Stimulated activated CD4-positive, alpha-beta T cell treated with anti-CD3 and anti-CD28 coated beads, Interleukin-4, amount 100 ng/mL, for 1 hour (primary cell): ENCODE measurements around the gene TRIM15.
"Not testable (repeated sequence)": the region's sequence is repeated elsewhere in the genome, so short reads cannot be mapped to it uniquely, and the experiment has no call there.

ENCODE experiments used
- DNase-seq: peaks from one replicate; pipeline ENCODE4 v3.0.0-alpha.2; 2020

The TRIM15 gene

DNA sequence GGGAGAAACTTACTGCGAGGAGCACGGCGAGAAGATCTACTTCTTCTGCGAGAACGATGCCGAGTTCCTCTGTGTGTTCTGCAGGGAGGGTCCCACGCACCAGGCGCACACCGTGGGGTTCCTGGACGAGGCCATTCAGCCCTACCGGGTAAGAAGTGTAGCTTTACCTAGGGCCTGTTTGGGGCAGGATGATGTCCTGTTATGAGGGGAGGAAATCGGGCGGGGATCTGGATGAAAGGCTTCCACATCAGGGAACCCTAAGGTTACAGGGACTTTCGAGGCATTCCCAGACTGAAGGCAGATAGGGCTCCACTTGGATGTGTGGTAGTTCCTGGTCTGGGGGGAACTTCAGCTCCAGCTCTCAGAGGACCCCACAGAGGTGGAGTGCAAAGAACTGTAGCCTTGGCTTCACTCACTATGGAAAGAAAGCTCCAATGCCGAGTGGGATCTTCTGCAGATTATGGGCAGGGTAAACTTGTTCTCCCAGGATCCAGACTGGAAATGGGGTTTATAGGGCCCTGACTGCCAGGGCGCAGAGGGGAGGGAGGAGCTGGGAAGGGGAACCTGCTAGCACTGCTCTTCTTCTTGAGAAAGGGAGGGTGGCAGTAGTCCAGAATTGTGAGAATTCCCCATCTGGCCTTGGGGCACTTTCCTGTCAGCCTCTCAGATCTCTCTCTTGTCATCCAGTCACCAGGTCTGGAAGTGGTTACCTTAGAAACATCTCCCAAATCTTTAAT is 740 bp downstream of the TRIM15 start:
- DNase-seq: no peak

DNA sequence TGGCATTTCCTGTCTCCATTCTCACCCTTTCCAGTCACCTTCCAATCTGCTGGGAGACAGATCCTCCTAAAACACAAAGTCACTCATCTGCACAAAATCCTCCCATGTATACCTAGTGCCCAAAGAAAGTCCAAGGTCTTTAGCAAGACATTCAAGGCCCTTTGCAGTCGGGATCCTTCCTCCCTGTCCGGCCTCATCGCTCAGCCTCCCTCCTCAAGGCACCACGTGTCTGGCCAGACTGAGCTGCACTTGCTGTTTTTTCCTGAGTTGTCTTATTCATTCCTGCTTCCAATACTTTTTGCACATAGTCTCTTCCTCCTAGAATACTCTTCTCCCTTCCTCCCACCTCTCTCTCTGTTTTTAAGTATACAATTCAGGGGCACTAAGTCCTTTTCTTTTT is 1.4 kb downstream of the TRIM15 start:
- DNase-seq: no peak

DNA sequence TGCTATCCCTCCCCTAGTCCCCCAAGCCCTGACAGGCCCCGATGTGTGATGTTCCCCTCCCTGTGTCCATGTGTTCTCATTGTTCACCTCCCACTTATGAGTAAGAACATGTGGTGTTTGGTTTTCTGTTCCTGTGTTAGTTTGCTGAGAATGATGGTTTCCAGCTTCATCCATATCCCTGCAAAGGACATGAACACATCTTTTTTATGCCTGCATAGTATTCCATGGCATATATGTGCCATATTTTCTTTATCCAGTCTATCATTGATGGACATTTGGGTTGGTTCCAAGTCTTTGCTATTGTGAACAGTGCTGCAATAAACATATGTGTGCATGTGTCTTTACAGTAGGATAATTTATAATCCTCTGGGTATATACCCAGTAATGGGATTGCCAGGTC is 1.9 kb downstream of the TRIM15 start:
- not testable (repeated sequence) for DNase-seq

DNA sequence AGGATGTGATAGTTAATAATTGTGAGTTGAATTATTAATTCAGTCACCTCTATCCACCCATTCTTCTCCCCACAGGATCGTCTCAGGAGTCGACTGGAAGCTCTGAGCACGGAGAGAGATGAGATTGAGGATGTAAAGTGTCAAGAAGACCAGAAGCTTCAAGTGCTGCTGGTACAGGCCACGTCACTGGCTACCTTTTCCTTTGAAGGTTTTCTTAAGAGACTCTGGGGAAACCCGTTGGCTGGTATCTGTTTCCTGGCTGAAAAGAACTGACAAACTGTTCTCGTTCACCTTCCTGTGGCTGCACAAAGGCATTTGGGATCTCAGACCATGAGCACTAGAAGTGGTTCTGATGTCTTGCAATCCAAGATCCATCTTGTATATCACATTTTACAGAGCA is 3.8 kb downstream of the TRIM15 start:
- no peak for DNase-seq

DNA sequence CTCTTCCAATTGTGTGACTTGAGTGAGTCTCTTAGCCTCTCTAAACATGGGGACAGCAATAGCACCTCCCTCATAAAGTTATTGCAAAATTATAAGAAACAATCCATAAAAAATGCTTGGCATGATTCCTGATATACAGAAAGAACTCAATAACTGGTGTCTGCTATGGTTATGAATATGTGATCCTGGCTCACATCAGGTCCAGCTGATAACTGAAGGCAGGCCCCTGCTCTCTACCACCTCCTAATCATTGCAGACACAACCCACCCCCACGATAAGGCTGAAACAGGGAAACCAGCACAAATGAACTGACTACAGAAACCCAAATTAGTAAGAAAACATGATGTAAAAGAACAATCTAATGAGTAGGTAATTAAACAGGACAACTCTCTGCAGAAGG is 5.4 kb downstream of the TRIM15 start:
- no peak for DNase-seq

DNA sequence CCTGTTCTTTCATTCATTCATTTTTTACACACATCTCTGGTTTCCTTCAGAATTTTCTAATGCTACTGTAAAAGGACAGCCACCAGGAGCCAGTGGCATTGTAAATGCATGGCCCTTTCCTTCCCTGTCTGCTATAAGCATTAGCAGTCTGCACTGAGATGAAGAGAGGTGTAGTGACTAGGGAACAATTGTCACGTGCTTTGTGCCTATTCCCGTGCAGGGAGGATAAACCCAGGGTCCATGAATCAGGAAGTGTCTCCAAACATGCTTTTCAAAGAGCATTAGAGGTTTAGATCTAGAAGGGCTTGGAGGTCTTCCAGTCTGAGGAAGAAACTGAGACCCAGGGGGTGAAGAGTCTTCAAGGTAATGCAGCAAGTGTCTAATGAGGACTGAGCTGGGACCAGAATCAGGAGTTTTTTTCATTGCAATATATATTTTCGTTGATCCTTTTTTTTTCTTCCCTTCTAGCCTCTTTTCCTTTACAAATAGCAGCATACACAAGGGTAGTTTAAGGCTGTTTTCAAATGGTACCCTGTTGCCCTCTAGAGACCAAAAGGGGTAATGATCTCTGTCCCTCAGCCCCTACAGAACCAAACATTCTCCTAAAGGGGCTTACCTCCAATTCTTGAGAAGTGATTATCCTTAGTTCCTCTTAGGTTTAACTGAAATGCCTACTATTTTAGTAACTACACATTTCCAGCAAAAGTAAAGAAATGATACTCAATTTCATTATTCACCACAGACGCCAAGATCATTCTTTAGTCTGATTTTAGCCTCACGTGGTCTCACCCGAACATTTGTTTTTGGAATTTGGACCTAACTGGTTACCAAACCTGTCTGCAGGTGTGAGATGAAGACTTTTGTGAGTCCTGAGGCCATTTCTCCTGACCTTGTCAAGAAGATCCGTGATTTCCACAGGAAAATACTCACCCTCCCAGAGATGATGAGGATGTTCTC is 6.6 kb downstream of the TRIM15 start:
- DNase-seq: no peak

DNA sequence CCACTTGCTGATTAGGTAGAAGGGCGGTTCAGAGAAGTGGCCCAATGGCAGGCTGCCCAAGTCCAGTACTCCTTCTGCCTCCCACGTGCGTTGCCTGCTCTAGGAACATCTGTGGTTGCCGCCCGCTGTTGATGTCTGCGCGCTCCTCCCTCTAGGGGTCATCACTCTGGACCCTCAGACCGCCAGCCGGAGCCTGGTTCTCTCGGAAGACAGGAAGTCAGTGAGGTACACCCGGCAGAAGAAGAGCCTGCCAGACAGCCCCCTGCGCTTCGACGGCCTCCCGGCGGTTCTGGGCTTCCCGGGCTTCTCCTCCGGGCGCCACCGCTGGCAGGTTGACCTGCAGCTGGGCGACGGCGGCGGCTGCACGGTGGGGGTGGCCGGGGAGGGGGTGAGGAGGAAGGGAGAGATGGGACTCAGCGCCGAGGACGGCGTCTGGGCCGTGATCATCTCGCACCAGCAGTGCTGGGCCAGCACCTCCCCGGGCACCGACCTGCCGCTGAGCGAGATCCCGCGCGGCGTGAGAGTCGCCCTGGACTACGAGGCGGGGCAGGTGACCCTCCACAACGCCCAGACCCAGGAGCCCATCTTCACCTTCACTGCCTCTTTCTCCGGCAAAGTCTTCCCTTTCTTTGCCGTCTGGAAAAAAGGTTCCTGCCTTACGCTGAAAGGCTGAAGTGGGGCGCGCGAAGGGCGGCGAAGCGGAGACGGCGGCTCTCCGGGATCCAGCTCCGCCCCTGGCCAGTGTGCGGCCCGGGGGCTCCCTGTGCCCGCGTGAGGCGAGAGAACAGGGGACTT is 8.5 kb downstream of the TRIM15 start:
- no peak for DNase-seq

DNA sequence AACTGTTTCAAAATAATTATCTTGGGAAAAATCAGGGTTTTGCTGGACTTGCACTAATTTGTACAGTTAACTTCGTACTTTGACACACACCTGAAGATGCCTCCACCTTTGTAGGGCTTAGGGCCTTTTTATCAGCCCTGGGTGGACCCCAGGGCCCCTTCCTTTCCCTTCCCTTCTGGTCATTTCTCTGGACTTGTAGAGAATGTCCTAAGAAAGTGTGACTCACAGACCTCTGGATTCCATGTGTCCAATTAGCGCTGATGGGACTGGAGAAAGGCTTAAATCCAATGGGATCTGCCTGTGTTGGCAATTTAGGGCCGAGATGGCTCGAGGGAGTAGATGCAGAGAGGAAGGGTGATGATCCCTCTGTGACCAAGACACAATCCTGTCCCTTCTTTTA is 9.3 kb downstream of the TRIM15 start:
- no peak for DNase-seq

DNA sequence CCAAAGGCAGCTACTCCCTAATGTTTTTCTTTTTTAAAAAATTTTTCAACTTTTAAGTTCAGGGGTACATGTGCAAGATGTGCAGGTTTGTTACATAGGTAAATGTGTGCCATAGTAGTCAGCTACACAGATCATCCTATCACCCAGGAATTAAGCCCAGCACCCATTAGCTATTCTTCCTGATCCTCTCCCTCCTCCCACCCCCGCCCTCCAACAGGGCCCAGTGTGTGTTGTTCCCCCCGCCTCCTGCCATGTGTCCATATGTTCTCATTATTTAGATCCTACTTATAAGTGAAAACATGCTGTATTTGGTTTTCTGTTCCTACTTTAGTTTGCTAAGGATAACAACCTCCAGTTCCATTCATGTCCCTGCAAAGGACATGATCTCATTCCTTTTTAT is 12.4 kb downstream of the TRIM15 start:
- no peak for DNase-seq

DNA sequence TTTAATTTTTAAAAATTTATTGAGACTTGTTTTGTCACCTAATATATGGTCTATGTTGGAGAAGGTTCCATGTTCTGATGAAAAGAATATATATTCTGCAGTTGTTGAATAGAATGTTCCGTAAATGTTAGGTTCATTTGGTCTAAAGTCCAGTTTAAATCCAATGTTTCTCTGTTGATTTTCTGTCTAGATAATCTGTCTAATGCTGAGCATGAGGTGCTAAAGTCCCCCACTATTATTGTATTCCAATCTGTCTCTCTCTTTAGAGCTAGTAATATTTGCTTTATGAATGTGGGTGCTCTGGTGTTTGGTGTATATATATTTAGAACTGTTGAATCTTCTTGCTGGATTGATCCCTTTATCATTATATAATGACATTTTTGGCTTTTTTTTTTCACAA is 15.5 kb downstream of the TRIM15 start:
- DNase-seq: no peak

DNA sequence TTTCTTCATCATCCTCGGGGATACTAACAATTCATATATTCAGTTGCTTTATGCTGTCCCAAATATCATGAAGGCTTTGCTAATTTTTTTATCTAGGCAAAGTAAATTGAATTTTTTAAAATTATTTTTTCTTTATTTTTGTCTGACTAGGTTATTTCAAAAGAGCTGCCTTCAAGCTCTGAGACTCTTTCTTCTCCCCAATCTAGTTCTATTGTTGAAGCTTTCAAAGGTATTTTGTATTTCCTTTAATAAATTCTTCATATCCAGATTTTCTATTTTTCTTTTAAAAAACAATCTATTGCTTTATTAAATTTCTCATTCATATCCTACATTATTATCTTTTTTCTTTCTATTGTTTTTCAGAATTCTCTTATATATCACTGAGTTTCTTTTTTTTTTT is 16.8 kb downstream of the TRIM15 start:
- no peak for DNase-seq

DNA sequence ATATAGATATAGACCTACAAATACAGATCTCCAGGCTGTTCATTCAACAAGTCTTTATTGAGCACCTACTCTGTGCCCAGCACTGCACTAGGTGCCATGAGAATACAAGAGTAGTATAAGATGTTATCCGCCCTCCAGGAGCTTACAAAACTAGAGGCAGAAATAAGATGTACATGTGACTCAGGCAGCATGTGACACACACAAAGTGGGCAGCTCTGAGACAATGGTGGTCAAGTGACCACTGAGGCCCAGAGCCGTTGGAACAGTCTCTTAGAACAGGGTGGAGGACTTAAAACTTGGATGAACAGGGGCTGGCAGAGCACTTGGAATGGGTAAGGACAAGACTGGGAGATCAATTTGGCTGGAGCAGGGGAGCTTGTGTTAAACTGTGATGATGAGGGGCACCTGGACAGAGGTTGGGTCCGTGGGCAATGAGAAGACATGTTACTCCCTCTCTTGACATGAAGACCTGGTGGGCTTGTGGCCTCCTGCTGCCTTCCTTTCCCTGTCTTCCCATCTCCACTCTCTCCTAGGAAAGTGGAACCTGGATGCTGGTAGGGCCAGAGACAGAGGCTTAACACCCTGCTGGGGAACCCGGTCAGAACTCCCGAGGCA is 21.2 kb downstream of the TRIM15 start:
- DNase-seq: no peak

DNA sequence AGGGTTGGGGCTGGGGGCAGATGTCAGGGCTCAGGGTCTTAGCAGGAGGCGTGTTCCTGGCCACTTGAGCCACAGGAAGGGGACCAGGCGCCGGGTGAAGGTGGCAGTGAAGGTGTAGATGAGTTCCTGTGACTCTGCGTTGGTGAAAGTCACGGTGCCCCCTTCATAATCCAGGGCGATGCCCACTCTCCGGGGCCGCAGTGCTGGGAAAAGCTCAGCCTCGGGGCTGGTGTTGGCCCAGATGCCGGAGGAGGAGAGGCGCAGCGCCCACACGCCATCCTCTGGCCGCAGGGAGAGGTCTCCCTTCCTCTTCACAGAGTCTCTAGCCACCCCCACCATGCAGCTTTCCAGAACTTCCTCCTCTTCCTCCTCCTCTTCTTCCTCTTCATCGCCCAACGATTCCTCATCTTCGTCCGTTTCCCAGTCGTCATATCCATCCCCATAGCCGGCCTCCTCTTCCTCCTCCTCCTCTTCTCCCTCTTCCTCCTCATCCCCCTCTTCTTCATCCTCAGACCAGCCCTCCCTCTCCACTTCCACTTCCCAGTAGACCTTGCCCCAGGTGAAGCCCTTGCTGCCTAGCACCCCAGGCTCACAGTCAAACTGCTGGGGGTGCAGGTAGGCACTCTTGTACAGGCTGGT is 22.6 kb downstream of the TRIM15 start:
- no peak for DNase-seq

DNA sequence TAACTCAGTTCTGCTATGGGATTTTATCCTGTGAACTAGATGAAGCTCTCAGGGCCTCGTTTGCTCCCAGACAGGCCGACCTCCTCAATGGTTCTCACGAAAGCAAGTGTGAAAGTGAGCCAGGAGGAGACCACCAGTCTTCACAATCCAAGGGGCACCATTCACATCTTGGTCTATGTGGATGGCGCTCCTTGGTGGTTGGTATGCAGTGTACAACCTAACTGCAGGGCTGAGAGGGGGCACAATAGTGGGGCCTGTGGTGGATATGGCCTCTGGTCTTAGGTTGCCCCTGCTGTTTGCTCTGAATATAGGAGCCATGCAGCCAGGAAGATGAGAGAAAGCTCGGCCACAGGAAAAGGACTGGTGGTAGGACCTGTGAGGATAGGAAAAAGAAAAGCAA is 25.2 kb downstream of the TRIM15 start:
- DNase-seq: no peak

DNA sequence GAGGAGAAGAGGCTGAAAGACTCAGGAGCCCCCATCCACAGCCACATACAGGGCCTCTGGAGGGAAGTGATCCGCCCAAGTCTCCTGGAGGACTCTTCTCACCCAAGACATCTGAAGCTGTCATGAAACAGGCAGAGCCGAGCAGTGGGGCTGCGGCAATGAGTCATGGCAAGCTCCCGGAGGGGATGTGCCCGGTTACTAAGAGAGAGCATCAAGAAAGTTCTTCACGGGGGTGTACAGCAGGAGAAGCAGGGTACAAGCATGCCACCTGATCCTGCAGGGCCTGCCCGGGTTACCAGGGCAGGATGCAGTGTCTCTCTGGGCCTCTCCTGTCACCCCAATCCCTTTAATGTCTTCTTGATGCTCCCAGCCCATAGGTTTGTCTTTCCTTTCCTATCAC is 28.7 kb downstream of the TRIM15 start:
- no peak for DNase-seq

DNA sequence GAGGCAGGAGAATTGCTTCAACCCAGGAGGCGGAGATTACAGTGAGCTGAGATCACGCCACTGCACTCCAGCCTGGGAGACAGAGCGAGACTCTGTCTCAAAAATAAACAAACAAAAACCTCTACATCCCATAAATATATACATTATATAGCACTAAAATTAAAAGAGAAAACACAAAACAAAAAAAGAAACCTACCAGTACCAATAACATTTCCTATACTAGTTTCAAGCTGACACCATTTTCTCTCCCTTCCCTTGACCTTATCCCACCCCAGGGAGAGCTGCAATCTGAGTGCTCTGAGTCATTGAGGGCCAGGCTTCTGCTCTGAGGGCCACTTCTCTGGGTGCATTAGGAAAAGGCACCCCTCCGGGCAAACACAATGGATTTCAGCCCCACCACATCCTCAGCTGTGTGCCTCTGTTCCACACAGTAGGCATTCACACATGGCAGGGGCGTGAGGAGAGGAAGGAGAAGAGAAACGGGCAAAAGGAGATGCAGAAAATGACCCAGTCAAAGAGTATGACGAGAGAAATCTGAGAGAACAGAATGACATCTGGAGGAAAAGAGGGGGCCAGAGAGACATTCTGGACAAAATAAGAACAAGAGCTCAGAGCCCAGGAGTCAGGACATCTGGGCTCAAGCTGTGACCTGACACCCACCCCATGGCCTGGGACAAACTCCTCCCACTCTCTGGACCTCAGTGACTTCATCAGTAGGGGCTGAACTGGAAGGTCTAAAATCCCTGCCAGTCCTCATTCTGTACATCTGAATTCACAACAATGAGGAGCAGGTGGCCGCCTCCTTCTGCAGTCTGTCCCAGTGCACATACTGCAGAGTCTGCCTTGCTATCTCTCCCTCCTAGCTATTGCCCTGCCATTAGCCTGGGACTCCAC is 31.7 kb downstream of the TRIM15 start:
- no peak for DNase-seq

DNA sequence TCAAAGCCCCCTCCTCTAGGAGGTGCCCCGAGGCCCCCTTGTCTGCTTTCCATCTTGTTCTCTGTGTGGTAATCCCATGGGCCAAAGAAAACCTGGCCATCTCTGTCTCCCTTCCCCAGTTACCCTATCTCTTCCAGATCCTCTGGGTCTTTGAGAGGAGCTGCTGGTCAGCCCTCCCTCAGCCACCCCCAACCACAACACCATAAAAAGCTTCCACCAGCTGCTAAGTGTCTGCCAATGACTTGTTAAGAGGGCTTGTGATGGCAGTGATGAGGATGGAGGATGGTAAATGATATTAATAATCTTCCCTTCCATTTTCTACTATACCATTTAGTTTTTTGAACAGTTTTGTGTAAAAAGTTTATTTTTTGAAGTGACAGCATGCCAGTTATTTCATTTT is 32.6 kb downstream of the TRIM15 start:
- no peak for DNase-seq

DNA sequence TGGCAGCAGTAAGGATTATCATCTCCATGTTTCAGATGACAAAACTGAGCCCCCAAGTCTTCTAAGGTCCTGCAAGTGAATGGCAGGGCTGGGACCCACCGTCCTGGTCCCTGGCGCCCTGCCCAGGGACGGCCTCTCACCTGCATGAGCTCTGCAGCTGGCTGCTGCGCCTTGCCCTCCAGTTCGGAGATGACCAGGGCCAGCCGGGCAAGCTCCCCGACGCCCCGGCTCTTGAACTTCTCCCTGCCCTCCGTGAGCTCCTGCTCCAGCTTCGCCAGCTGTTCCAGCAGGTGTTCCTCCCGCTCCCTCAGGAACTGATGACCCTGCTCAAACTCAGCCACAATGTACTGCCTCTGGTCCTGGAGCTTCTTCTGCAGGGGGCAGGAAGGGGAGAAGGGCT is 33.0 kb downstream of the TRIM15 start:
- no peak for DNase-seq

DNA sequence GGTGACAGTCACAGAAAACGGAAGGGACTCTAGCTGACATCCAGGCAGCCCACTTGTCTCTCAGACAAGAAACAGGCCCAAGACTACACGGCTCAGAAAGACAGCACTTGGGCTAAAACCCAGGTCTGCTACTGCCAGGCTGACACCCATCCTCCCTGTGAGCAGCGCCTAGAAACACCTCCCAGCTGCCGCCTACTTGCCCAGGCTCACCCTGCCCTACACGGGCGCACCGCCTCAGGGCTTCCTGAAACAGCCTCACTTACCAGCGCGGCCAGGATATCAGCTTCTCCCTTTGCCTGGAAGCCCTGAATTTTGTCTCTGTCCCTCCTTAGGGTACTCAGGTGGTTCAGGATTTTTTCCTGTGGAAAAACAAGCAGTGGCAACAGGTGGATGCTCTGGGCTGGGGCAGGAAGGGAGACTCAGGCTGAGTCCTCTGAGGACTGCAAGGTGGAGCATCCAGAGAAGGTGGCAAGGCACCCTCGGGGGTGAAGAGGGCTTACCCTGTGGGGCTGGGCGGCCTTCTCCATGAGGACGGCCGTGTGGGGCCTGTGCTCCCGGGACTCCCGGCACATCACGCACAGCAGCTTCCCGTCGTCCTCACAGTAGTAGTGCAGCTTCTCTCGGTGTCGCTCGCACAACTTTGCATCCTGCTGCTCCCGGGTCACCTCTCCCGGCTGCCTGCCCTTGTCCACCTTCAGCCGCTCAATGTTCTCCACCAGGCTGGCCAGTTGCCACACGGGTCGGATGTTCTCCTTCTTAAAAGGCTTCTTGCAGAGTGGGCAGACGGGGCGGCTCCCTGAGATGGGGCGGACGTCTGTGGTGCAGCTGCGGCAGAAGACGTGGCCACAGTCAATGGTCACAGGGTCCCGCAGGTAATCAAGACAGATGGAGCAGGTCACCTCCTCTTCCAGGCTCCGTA is 35.1 kb downstream of the TRIM15 start:
- no peak for DNase-seq

DNA sequence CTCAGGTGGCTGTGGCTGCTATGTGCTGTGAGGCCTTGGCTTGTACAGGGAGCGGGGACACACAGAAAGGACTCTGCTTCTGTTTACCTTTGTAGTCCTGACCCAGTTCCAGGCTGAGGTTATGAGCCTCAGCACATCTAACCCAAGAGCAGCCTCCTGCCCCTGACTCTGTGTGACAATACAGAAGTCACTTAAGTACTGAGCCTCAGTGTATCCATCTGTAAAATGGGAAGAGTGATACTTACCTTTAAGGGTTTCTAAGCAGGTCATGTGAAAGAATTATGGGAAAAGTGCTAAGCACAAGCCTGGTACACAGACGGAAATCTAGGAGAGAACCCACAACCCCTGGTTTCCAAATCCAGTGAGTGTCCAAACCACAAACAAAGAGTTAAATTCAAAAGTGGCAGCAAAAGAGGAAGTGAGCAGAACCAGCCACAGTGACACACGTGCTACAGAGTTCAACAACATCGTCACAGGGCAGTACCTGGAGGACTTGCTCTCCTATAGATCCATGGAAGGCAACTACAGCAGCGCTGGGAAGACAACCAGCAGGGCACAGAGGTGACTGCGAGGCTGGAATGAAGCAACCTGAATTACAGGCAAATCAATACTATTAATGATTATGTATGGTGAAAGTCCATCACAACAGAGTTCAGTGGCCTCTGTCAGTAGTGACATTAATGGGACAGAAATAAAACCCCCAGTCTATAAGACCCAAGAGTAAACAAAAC is 37.4 kb downstream of the TRIM15 start:
- no peak for DNase-seq
